Measurements from ENCODE around the gene PTPN1. TPM values are rescaled to one million over a fixed set of nuclear protein-coding genes. Genes with fewer than 3 reads are reported as not detected.
"Not testable (repeated sequence)": the region's sequence is repeated elsewhere in the genome, so short reads cannot be mapped to it uniquely, and the experiment has no call there.

The PTPN1 gene
- total RNA-seq, 2 experiments from 2014 or later: 79.0 to 92.8 TPM

DNA sequence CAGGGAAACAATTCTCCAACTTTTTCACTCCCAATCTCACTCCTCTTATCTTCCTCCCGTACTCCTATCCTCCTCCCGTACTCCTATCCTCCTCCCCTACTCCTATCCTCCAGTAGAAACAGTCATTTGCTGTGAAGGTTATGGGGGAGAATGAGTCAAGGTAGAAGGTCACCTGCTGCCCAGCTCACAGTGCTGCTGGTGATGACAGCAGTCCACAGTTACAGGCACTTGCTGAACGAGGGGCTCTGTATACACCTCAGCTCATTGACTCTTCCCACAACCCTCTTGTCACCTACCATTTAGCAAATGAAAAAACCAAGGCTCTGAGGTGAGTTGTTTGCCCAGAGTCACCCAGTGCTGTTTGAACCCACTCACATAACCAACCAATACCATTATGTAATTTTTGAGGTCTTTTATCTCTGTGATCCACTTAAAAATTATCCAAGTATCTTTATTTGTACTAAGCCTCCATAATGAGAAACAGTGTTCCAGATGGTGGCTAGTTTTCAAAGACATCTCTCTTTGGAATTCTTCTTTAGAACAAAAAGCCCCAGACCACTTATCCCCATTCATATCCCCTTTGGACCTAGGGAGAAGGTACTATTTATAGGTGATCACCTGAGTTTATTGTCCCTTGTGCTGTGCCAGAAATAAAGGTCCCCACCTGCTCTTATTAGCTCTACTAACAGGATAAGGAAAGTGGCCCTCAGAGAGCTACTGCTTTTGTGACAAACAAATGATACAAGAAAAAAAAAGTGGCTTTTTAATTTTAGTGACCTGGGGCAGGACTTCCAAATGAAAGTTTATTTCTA is 53.2 kb downstream of the PTPN1 start:
- ATAC-seq: peak; percentile 21

GRCh38 chr20:50565383-50565782 is 55.2 kb downstream of the PTPN1 start:
- Mint-ChIP-seq H3K27me3 (no peaks in the 10 kb centered on the region), H3K27ac (peak overlapping the region; percentile 70), H3K4me1 (peaks cover 91% of the 10 kb centered on the region), H3K36me3 (ENCODE audit: low read depth) (peaks cover 80% of the 10 kb centered on the region), H3K9me3 (ENCODE audit: low read depth) (no peaks in the 10 kb centered on the region), H3K4me3 (no peak overlapping the region)
- DNase-seq: no peak
- intact Hi-C loops (cut with DNase I, micrococcal nuclease): loop anchor here in 1 of 2 experiments (10.0 kb wide), 1 partner anchor 761 kb away; no protein-coding TSS in a partner anchor
- ChIA-PET POLR2A (interaction anchor here (0.5 kb wide), 1 partner anchor 456 kb away, joined by 4 read pairs; no protein-coding TSS in a partner anchor), CTCF (interaction anchor here (0.6 to 2.0 kb wide), 4 partner anchors 9 to 87 kb away, joined by 3 to 9 read pairs (median 3); no protein-coding TSS in a partner anchor)
- ATAC-seq: no peak

More for the DNA sequence above, 53.2 kb downstream of the PTPN1 start:
- Mint-ChIP-seq H3K27ac (peak overlapping the region; percentile 87), H3K27me3 (no peaks in the 10 kb centered on the region), H3K4me3 (no peak overlapping the region), H3K36me3 (ENCODE audit: low read depth) (peaks cover 78% of the 10 kb centered on the region), H3K4me1 (peaks cover 89% of the 10 kb centered on the region), H3K9me3 (ENCODE audit: low read depth) (no peaks in the 10 kb centered on the region)
- ChIA-PET POLR2A (interaction anchor here (0.5 to 2.6 kb wide), 4 partner anchors 12 to 213 kb away, joined by 3 to 29 read pairs (median 5); no protein-coding TSS in a partner anchor), CTCF (interaction anchor here (0.9 to 3.1 kb wide), 6 partner anchors 15 to 375 kb away, joined by 3 to 25 read pairs (median 4); partner anchors contain the start of gene PTPN1)
- intact Hi-C loops (cut with DNase I, micrococcal nuclease): loop anchor here in 1 of 2 experiments (5.0 to 10.0 kb wide), 3 partner anchors 371 to 759 kb away; partner anchors contain the start of genes CEBPB and UBE2V1
- DNase-seq: no peak

DNA sequence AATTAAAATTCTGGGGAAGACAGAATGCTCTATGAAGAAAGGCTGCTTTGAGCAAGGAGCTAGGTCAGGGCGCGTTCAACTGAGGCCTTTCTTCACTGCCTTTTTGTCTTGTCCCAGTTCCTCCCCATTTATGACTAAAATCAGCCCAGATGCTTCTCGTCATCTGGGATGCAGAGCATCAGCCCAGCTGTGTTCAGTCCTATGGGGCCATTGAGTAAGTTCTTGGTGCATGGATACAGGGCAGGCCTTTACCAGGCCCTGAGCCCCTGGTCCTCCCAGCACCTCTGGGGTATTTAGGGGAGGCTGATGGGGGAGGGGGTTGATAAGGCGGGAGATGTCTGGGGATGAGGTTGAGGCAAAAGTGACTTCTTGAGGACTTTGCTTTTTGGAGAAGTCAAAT is 55.7 kb downstream of the PTPN1 start:
- no peak for DNase-seq
- ChIA-PET POLR2A (no interaction called here), CTCF (interaction anchor here (0.6 to 2.0 kb wide), 4 partner anchors 9 to 62 kb away, joined by 3 to 9 read pairs (median 3); no protein-coding TSS in a partner anchor)
- Mint-ChIP-seq H3K9me3 (ENCODE audit: low read depth) (no peaks in the 10 kb centered on the region), H3K27me3 (no peaks in the 10 kb centered on the region), H3K36me3 (ENCODE audit: low read depth) (peaks cover 83% of the 10 kb centered on the region), H3K4me1 (peaks cover 93% of the 10 kb centered on the region), H3K27ac (no peak overlapping the region), H3K4me3 (no peak overlapping the region)
- ATAC-seq: no peak
- intact Hi-C loops (cut with DNase I, micrococcal nuclease): loop anchor here in 1 of 2 experiments (10.0 kb wide), 1 partner anchor 761 kb away; no protein-coding TSS in a partner anchor

DNA sequence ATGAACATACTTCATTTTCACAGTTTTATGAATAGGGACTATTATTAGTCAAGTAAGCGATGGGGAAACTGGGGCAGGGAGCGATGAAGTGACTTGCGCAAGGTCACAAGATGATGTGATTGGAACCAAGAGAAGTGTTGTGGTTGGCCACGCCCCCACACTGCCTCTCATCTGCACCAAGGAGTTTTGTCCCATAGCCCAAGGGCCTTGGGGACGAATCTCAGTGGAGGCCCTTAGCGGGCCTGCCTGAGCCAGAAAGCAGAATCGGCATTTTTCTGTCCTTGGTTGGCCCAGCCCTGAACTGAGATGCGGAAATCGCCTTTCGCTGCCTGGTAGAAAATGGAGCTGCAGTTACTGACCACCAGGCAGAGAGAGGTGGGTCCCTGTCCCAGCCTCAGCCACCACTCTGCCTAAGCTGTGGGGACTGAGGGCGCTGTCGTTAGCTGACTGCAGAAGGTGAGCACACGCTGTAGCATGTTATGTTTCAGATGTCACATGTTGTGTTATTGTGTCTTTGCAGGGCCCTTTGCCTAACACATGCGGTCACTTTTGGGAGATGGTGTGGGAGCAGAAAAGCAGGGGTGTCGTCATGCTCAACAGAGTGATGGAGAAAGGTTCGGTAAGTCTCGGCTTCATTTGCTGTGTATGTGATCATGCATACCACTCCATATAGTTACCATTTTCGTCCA is 57.8 kb downstream of the PTPN1 start:
- peaks cover 78% of the 10 kb centered on the region for H3K36me3 Mint-ChIP-seq (ENCODE audit: low read depth)
- peak overlapping the region; percentile 82 for H3K27ac Mint-ChIP-seq
- intact Hi-C loops (cut with DNase I, micrococcal nuclease): loop anchor here in 1 of 2 experiments (10.0 kb wide), 1 partner anchor 763 kb away; no protein-coding TSS in a partner anchor
- no peaks in the 10 kb centered on the region for H3K27me3 Mint-ChIP-seq
- CTCF ChIA-PET: interaction anchor here (0.5 kb wide), 1 partner anchor 384 kb away, joined by 3 read pairs; no protein-coding TSS in a partner anchor
- no peak overlapping the region for H3K4me3 Mint-ChIP-seq
- H3K4me1 Mint-ChIP-seq: peaks cover 92% of the 10 kb centered on the region
- peak; percentile 57 for DNase-seq
- H3K9me3 Mint-ChIP-seq (ENCODE audit: low read depth): no peaks in the 10 kb centered on the region
- POLR2A ChIA-PET: no interaction called here
- ATAC-seq: no peak

- H3K27ac Mint-ChIP-seq: peak overlapping the region; percentile 77
- no peak for DNase-seq
- no peak overlapping the region for H3K4me3 Mint-ChIP-seq
- ChIA-PET POLR2A (no interaction called here), CTCF (interaction anchor here (3.7 kb wide), 1 partner anchor 58 kb away, joined by 19 read pairs; the partner anchor contains the start of gene PTPN1)
- intact Hi-C loops (cut with DNase I, micrococcal nuclease): loop anchor here in 1 of 2 experiments (10.0 kb wide), 1 partner anchor 764 kb away; no protein-coding TSS in a partner anchor
- H3K36me3 Mint-ChIP-seq (ENCODE audit: low read depth): peaks cover 78% of the 10 kb centered on the region
- H3K9me3 Mint-ChIP-seq (ENCODE audit: low read depth): no peaks in the 10 kb centered on the region
- ATAC-seq: no peak
- no peaks in the 10 kb centered on the region for H3K27me3 Mint-ChIP-seq
- H3K4me1 Mint-ChIP-seq: peaks cover 92% of the 10 kb centered on the region
Observed at GRCh38 chr20:50568549-50568942, 58.4 kb downstream of the PTPN1 start.

- H3K9me3 Mint-ChIP-seq (ENCODE audit: low read depth); H3K27me3 Mint-ChIP-seq; ATAC-seq; POLR2A ChIA-PET; H3K4me3 Mint-ChIP-seq; DNase-seq: not testable (repeated sequence)
- CTCF ChIA-PET: interaction anchor here (1.3 to 3.7 kb wide), 5 partner anchors 8 to 105 kb away, joined by 5 to 19 read pairs (median 13); partner anchors contain the start of gene PTPN1
- Mint-ChIP-seq H3K27ac (peak overlapping the region; percentile 77), H3K4me1 (peaks cover 86% of the 10 kb centered on the region), H3K36me3 (ENCODE audit: low read depth) (peaks cover 79% of the 10 kb centered on the region)
- intact Hi-C loops (cut with DNase I, micrococcal nuclease): loop anchor here in 1 of 2 experiments (10.0 kb wide), 1 partner anchor 765 kb away; no protein-coding TSS in a partner anchor
Observed at GRCh38 chr20:50569487-50569863, 59.3 kb downstream of the PTPN1 start.

DNA sequence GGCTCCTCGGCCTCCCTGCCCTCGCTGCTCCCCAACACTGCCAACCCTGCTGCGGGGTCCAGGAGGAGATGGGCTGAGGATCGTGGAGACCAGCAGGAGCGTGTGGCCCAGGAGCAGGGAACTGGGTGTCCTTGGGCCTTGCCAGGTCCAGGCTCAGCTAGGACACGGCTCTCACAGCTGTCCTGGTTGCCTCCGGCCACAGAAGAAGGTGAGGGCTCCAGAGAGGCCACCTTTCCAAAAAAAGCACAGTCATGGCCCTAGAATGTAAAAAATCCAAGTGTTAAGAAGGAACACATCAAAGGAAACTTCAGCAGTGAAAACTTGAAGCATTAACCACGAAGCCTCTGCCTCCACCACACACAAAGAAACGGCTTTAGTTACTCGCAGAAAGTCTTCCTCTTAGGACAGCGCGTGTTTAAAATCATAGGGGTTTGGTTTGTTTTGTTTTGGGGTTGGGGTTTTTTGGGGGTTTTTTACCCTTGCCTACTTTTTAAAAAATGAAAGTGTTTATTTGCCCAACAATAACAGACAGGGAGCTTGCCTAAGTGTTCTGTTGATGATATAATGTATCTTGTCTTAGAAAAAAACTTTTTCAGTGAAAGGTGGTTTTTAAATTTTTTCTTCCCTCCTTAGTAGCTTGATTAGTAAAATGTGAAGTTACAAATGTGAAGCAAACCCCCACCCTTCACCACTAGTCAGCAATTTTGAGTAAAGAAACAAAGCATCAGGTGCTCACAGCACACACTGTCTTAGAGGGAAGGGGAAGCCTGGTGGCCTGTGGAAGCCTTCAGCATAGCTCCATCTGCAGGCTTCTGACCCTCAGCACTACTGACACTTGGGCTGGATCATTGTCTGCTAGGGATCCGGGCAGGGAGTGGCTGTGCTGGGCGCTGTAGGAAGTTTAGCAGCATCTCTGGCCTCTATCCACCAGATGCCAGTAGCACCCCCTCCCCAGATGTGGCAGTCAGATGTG is 60.0 kb downstream of the PTPN1 start:
- POLR2A ChIA-PET: interaction anchor here (1.1 to 1.4 kb wide), 2 partner anchors 9 to 32 kb away, joined by 4 to 9 read pairs; no protein-coding TSS in a partner anchor
- Mint-ChIP-seq H3K27ac (peak overlapping the region; percentile 77), H3K4me3 (no peak overlapping the region), H3K4me1 (peaks cover 82% of the 10 kb centered on the region), H3K36me3 (ENCODE audit: low read depth) (peaks cover 78% of the 10 kb centered on the region), H3K9me3 (ENCODE audit: low read depth) (no peaks in the 10 kb centered on the region), H3K27me3 (no peaks in the 10 kb centered on the region)
- CTCF ChIA-PET: interaction anchor here (0.7 to 3.7 kb wide), 18 partner anchors 9 to 382 kb away, joined by 3 to 19 read pairs (median 5); partner anchors contain the start of gene PTPN1
- peak; percentile 92 for ATAC-seq
- peak; percentile 77 for DNase-seq
- intact Hi-C loops (cut with DNase I, micrococcal nuclease): loop anchor here (1.0 to 10.0 kb wide), 8 partner anchors 9 to 765 kb away; partner anchors contain the start of gene PTPN1 (in 2 of the 2)

- CTCF ChIA-PET: interaction anchor here (0.5 to 3.7 kb wide), 9 partner anchors 18 to 486 kb away, joined by 3 to 19 read pairs (median 4); partner anchors contain the start of gene PTPN1
- Mint-ChIP-seq H3K4me1 (peaks cover 81% of the 10 kb centered on the region), H3K4me3 (no peak overlapping the region), H3K36me3 (ENCODE audit: low read depth) (peaks cover 75% of the 10 kb centered on the region), H3K27me3 (no peaks in the 10 kb centered on the region), H3K27ac (peak overlapping the region; percentile 77), H3K9me3 (ENCODE audit: low read depth) (no peaks in the 10 kb centered on the region)
- POLR2A ChIA-PET: interaction anchor here (1.4 kb wide), 1 partner anchor 34 kb away, joined by 4 read pairs; no protein-coding TSS in a partner anchor
- ATAC-seq (no peak), DNase-seq (no peak)
- intact Hi-C loops (cut with DNase I, micrococcal nuclease): loop anchor here in 1 of 2 experiments (2.0 to 10.0 kb wide), 2 partner anchors 93 to 237 kb away; no protein-coding TSS in a partner anchor
Observed at GRCh38 chr20:50571466-50571865, 61.3 kb downstream of the PTPN1 start.

GRCh38 chr20:50572938-50573777 is 63.0 kb downstream of the PTPN1 start:
- H3K36me3 Mint-ChIP-seq (ENCODE audit: low read depth): peaks cover 70% of the 10 kb centered on the region
- H3K4me3 Mint-ChIP-seq: no peak overlapping the region
- DNase-seq (no peak), ATAC-seq (no peak)
- ChIA-PET POLR2A (no interaction called here), CTCF (interaction anchor here (0.7 to 4.3 kb wide), 12 partner anchors 15 to 193 kb away, joined by 3 to 28 read pairs (median 4); no protein-coding TSS in a partner anchor)
- peaks cover 71% of the 10 kb centered on the region for H3K4me1 Mint-ChIP-seq
- no peaks in the 10 kb centered on the region for H3K27me3 Mint-ChIP-seq
- intact Hi-C loops (cut with DNase I, micrococcal nuclease): loop anchor here in 1 of 2 experiments (10.0 kb wide), 1 partner anchor 238 kb away; no protein-coding TSS in a partner anchor
- peak overlapping the region; percentile 32 for H3K27ac Mint-ChIP-seq
- no peaks in the 10 kb centered on the region for H3K9me3 Mint-ChIP-seq (ENCODE audit: low read depth)

Data from activated CD4-positive, alpha-beta T cell treated with anti-CD3 and anti-CD28 coated beads for 36 hours (primary cell).